Mucosa of stomach (tissue), 1 donor: Measurements from ENCODE around the gene MUC6.
A peak's percentile ranks its signal among the peaks of the same experiment; 100 is the strongest.

Experiments used
- H3K27me3 ChIP-seq: one replicate; pipeline ENCODE4 v1.7.0; 2013; ENCODE audit warnings: mild to moderate bottlenecking, low read length; ENCODE audit not compliant: control insufficient read depth, insufficient read depth
- H3K36me3 ChIP-seq: one replicate; pipeline ENCODE4 v1.7.0; 2013; ENCODE audit warnings: low read length; ENCODE audit not compliant: control insufficient read depth, insufficient read depth
- H3K4me1 ChIP-seq: one replicate; pipeline ENCODE4 v1.7.0; 2013; ENCODE audit warnings: mild to moderate bottlenecking, low read length; ENCODE audit not compliant: control insufficient read depth, insufficient read depth
- H3K4me3 ChIP-seq: one replicate; pipeline ENCODE4 v1.7.0; 2013; ENCODE audit warnings: low read length
- H3K9ac ChIP-seq: one replicate; pipeline ENCODE4 v1.7.0; 2013; ENCODE audit warnings: mild to moderate bottlenecking, low read length, moderate library complexity
- H3K9me3 ChIP-seq: one replicate; pipeline ENCODE4 v1.7.0; 2013; ENCODE audit warnings: mild to moderate bottlenecking, low read length, moderate library complexity; ENCODE audit not compliant: control insufficient read depth
- donor health status: Pancreatic carcinoma.

MUC6 gene

GRCh38 chr11:1077417-1078119 is 41.0 kb upstream of the MUC6 start:
- H3K9ac ChIP-seq: no peak overlapping the region
- no peaks in the 10 kb centered on the region for H3K9me3 ChIP-seq
- no peak overlapping the region for H3K4me3 ChIP-seq
- peaks cover 20% of the 10 kb centered on the region for H3K4me1 ChIP-seq
- H3K36me3 ChIP-seq: no peaks in the 10 kb centered on the region
- peaks cover 10% of the 10 kb centered on the region for H3K27me3 ChIP-seq

- Histone ChIP-seq H3K9me3 (no peaks in the 10 kb centered on the region), H3K9ac (no peak overlapping the region), H3K4me1 (peaks cover 20% of the 10 kb centered on the region), H3K27me3 (peaks cover 10% of the 10 kb centered on the region), H3K36me3 (no peaks in the 10 kb centered on the region), H3K4me3 (no peak overlapping the region)
Observed at GRCh38 chr11:1077033-1077416, 40.5 kb upstream of the MUC6 start.

DNA sequence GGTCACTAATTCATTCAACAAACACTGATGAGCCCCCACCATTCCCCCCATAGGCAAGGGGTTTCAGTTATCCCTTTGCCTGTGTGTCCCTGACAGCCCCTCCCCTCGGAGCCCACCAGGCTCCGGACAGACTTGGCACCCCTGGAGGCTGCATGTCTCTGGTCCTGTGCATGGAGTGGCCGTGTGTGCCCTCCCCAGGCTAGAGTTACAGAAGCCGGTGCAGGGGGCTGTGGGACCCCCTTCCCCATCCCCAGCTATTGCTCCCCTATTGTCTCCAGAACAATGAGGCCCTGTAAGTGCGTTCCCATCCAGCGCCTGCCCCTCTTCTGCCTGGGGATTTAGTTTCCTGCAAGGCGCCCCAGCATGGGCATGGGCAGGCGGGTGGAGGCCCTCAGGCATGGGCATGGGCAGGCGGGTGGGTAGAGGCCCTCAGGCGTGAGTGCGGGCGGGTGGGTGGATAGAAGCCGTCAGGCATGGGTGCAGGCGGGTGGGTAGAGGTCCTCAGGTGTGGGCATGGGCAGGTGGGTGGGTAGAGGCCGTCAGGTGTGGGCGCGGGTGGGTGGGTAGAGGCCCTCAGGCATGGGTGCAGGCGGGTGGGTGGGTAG is 39.6 kb upstream of the MUC6 start:
- no peak overlapping the region for H3K9ac ChIP-seq
- no peaks in the 10 kb centered on the region for H3K9me3 ChIP-seq
- no peak overlapping the region for H3K4me3 ChIP-seq
- H3K36me3 ChIP-seq: no peaks in the 10 kb centered on the region
- H3K27me3 ChIP-seq: peaks cover 10% of the 10 kb centered on the region
- H3K4me1 ChIP-seq: peaks cover 20% of the 10 kb centered on the region

- Histone ChIP-seq H3K9ac (no peak overlapping the region), H3K4me3 (no peak overlapping the region), H3K27me3 (peaks cover 10% of the 10 kb centered on the region), H3K9me3 (no peaks in the 10 kb centered on the region), H3K36me3 (no peaks in the 10 kb centered on the region), H3K4me1 (peaks cover 20% of the 10 kb centered on the region)
Observed at GRCh38 chr11:1075341-1075911, 38.9 kb upstream of the MUC6 start.

- Histone ChIP-seq H3K4me1 (peaks cover 20% of the 10 kb centered on the region), H3K36me3 (no peaks in the 10 kb centered on the region), H3K4me3 (no peak within 1 kb of the TSS), H3K27me3 (peaks cover 10% of the 10 kb centered on the region), H3K9ac (no peak within 1 kb of the TSS), H3K9me3 (no peaks in the 10 kb centered on the region)
Observed at GRCh38 chr11:1074244-1075221, 38.0 kb upstream of the MUC6 start, which contains the start of gene MUC2. TSS of gene MUC2 (plus strand) at chr11:1074874.

- Histone ChIP-seq H3K27me3 (peaks cover 10% of the 10 kb centered on the region), H3K4me1 (peaks cover 20% of the 10 kb centered on the region), H3K9me3 (no peaks in the 10 kb centered on the region), H3K9ac (no peak overlapping the region), H3K4me3 (no peak overlapping the region), H3K36me3 (no peaks in the 10 kb centered on the region)
Observed at GRCh38 chr11:1073851-1074243, 37.3 kb upstream of the MUC6 start.

DNA sequence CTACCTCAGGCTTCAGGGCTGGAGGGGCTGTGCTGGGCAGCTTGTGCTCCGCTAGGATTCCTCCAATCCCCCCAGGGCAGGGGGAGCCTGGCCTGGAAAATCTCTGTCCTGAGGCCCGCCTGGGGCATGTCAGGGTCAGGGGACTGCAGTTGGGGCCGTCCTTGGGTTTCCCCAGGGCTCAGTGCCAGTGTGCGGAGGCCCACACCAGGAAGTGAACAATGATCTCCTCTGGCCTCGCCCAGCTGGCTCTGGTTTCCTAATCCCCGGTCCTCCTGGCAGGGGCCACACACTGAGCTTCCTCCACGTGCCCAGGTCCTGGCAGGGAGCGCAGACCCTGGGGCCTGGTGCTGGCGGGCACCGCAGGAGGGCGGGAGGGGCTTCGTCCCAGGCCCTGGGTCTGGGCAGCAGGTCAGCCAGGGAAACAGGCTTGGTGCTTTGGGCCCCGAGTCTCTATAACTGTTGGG is 36.8 kb upstream of the MUC6 start:
- Histone ChIP-seq H3K9ac (no peak overlapping the region), H3K4me3 (peak overlapping the region; percentile 14), H3K9me3 (no peaks in the 10 kb centered on the region), H3K4me1 (peaks cover 20% of the 10 kb centered on the region), H3K36me3 (no peaks in the 10 kb centered on the region), H3K27me3 (peaks cover 10% of the 10 kb centered on the region)

- H3K27me3 ChIP-seq: peaks cover 7% of the 10 kb centered on the region
- H3K9me3 ChIP-seq: no peaks in the 10 kb centered on the region
- peak overlapping the region; percentile 14 for H3K4me3 ChIP-seq
- H3K9ac ChIP-seq: no peak overlapping the region
- peaks cover 20% of the 10 kb centered on the region for H3K4me1 ChIP-seq
- H3K36me3 ChIP-seq: no peaks in the 10 kb centered on the region
Observed at GRCh38 chr11:1072821-1073231, 36.3 kb upstream of the MUC6 start.

GRCh38 chr11:1072116-1072820 is 35.8 kb upstream of the MUC6 start:
- no peak overlapping the region for H3K9ac ChIP-seq
- H3K36me3 ChIP-seq: no peaks in the 10 kb centered on the region
- H3K4me3 ChIP-seq: no peak overlapping the region
- peaks cover 20% of the 10 kb centered on the region for H3K4me1 ChIP-seq
- no peaks in the 10 kb centered on the region for H3K9me3 ChIP-seq
- H3K27me3 ChIP-seq: peaks cover 7% of the 10 kb centered on the region

DNA sequence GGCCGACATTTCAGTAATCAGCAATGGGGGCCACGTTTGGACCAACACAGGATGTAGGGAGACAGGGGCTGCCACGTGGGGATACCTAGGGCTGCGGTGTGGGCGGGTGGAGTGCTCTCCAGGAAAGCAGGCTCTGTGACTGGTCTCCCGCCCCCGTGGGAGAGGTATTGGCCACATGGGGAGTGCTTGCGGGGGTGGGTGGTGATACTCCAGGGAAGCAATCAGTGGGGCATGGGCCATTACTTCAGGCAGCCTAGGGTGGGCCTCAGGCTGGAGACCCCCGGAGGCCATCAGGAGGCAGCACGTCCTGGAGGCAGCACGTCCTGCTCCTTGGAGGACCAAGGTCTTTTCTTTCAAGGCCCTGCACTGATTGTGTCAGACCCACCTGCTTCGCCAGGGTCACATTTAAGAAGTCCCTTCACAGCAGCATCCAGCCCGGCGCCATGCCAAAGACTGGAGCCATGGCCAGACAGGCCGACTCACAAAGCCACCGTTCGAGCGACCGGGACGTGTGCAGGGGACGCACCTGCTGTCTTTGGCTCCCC is 35.1 kb upstream of the MUC6 start:
- H3K36me3 ChIP-seq: no peaks in the 10 kb centered on the region
- H3K9me3 ChIP-seq: no peaks in the 10 kb centered on the region
- H3K4me1 ChIP-seq: peaks cover 20% of the 10 kb centered on the region
- H3K4me3 ChIP-seq: no peak overlapping the region
- peaks cover 7% of the 10 kb centered on the region for H3K27me3 ChIP-seq
- H3K9ac ChIP-seq: no peak overlapping the region
